Activated B cell treated with CpG ODN at 0.5 μM for 24 hours (primary cell): Measurements from ENCODE around the gene ZNF416. TPM values are rescaled to one million over a fixed set of nuclear protein-coding genes. Genes with fewer than 3 reads are reported as not detected.

Experiments
- total RNA-seq: library from RNA; stranded (reverse); gene quantifications from 2 replicates; pipeline ENCODE4 v1.2.3, GENCODE V29; 2022

Gene ZNF416
- total RNA-seq, 1 donor from 2014 or later = 13.8 TPM

Other genes starting within 250 kb of the ZNF416 start
- gene ZNF304, start 227.6 kb downstream of the ZNF416 start, total RNA-seq = 12.4 and 13.5 TPM in 2 replicates
- gene TRAPPC2B, start 215.4 kb downstream of the ZNF416 start, total RNA-seq = 9.7 and 10.2 TPM in 2 replicates
- gene ZNF547, start 215.4 kb downstream of the ZNF416 start, total RNA-seq = 6.0 and 6.3 TPM in 2 replicates
- 38.7 and 39.7 TPM in 2 replicates for gene ZNF548, start 189.1 kb downstream of the ZNF416 start, total RNA-seq
- gene ZNF17, start 167.8 kb downstream of the ZNF416 start, total RNA-seq = 16.1 and 18.6 TPM in 2 replicates
- gene ZNF749, start 143.6 kb downstream of the ZNF416 start, total RNA-seq = 16.4 and 18.2 TPM in 2 replicates
- gene VN1R1, start 121.8 kb downstream of the ZNF416 start, total RNA-seq = 0.78 and 1.1 TPM in 2 replicates
- 13.8 and 17.9 TPM in 2 replicates for gene ZNF772, start 101.3 kb downstream of the ZNF416 start, total RNA-seq
- 17.2 TPM in 2 replicates for gene ZNF419, start 91.2 kb downstream of the ZNF416 start, total RNA-seq
- 20.2 and 21.3 TPM in 2 replicates for gene ZNF773, start 79.0 kb downstream of the ZNF416 start, total RNA-seq
- 14.0 and 16.9 TPM in 2 replicates for gene ZNF549, start 51.6 kb downstream of the ZNF416 start, total RNA-seq
- gene ZNF550, start 19.0 kb downstream of the ZNF416 start, total RNA-seq = 16.8 and 18.7 TPM in 2 replicates
- gene ZIK1, start 5.2 kb upstream of the ZNF416 start, total RNA-seq = 16.2 and 18.1 TPM in 2 replicates
- gene ZNF530, start 21.0 kb upstream of the ZNF416 start, total RNA-seq = 7.0 and 7.9 TPM in 2 replicates
- gene ZNF134, start 35.3 kb upstream of the ZNF416 start, total RNA-seq = 32.3 and 38.4 TPM in 2 replicates
- 22.0 and 26.0 TPM in 2 replicates for gene ZNF211, start 54.3 kb upstream of the ZNF416 start, total RNA-seq
- not detected in 2 replicates for gene ZSCAN4, start 90.0 kb upstream of the ZNF416 start, total RNA-seq
- gene ZNF551, start 103.1 kb upstream of the ZNF416 start, total RNA-seq = 20.0 and 28.6 TPM in 2 replicates
- gene ZNF154, start 130.3 kb upstream of the ZNF416 start, total RNA-seq = 23.2 and 27.9 TPM in 2 replicates
- gene ZNF671, start 148.7 kb upstream of the ZNF416 start, total RNA-seq = 25.2 and 27.0 TPM in 2 replicates
- 26.5 and 29.9 TPM in 2 replicates for gene ZNF776, start 167.9 kb upstream of the ZNF416 start, total RNA-seq
- gene ZNF586, start 190.8 kb upstream of the ZNF416 start, total RNA-seq = 29.4 and 33.7 TPM in 2 replicates
- gene ZNF552, start 236.0 kb upstream of the ZNF416 start, total RNA-seq = 13.9 and 15.6 TPM in 2 replicates